Measurements from ENCODE around the gene INPPL1.

INPPL1 gene

DNA sequence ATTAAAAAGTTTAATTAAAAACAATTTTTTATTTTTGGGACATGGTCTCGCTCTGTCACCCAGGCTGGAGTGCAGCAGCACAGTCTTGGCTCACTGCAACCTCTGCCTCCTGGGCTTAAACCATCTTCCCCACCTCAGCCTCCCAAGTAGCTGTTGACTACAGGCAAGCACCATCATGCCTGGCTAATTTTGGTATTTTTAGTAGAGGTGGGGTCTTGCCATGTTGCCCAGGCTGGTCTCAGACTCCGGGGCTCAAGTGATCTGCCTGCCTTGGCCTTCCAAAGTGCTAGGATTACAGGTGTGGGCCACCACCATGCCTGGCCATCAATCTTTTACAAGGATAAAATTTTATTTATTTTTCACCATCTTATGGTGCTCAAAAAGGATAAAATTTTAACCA is 62.7 kb downstream of the INPPL1 start:
- no peak for DNase-seq (ENCODE audit: low read depth)

Measured in HS-5 (cell line).